Stimulated activated CD4-positive, alpha-beta T cell treated with anti-CD3 and anti-CD28 coated beads, Interleukin-1b, Interleukin-23, amount 100 ng/mL, for 4 hours (primary cell): ENCODE results near the gene BTBD6.

Experiments
- DNase-seq, 2 donors: peaks; one replicate each; pipeline ENCODE4 v3.0.0-alpha.2; 2020; ENCODE audit warnings: low read depth in 2 of 2

The BTBD6 gene

DNA sequence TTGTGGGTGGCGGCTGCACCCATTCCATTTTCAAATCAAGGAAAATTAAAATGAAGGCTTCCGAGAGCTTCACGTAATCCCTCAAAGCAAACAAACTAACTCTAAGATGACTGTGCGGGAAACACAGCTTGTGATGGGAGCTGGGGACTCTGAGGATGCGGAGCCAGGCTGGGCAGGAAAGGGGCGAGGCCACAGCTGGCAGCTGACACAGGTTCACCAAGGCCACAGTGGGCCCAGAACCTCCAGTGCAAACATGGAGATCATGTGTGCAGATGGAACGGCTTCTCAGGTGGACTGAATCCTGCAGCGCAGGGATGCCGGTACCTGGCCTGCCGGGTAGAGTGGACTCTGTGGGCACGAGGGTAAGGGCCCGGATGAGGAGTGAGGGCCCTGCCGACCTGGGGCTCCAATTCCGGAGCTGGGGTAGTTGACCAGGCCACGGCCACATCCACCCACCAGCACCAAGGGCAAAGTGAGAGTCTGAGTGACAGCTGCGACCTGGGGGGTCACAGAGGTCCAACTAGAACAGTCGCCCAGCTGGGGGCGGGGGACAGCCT, 19.2 kb upstream of the BTBD6 start:
- DNase-seq: no peak

DNA sequence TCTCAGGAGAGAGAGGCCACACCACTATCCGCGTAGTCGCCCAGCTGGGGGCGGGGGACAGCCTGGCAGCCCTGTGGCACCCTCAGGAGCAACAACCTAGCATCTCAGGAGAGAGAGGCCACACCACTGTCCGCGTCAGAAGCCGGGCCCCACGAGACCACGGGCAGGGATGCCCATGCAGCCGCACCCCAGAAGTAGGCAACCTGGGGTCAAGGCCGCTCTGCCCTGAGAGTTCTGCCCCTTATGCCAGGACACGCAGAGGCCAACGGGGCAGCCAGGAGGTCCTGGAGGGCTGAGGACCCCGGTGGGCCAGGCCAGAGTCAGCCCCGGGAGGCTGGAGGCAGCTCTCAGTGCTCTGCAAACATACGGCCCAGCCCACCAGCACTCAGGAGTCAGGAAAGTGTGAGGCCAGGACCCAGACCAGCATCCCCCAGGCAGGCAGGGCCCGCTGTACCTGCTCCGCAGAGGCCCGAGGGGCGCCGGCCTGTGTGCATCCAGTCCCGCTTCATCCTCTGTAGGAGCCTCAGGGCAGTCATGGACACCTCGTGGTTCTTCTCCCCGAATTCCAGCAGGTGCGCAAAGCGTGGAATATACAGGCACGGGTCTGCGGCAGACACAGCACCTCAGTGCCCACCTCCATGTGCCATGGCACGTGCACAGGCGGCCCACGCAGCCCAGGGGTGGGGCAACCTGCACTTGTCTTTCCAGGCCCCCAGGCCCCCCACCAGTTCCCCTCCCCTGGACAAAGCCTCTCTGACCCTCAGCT, 7.3 kb upstream of the BTBD6 start:
- no peak for DNase-seq

DNA sequence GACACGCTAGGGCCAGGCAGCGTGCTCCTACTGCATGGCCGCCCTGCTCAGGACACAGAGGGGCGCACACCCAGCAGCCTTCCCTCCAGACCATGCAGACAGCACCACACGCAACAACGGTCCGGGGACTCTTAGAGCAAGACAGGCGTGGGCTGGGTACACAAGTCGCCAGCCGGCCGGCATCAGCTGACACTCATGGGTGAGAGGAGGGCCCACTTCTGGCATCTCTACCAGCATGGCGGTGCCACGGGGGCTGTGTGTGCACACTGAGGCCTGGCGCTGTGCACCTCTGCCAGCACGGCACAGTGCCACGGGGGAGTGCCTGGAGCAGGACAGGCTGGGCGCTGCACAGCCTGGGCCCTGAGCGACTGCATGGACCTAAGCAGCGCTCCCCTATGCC, 6.7 kb upstream of the BTBD6 start:
- no peak for DNase-seq

DNA sequence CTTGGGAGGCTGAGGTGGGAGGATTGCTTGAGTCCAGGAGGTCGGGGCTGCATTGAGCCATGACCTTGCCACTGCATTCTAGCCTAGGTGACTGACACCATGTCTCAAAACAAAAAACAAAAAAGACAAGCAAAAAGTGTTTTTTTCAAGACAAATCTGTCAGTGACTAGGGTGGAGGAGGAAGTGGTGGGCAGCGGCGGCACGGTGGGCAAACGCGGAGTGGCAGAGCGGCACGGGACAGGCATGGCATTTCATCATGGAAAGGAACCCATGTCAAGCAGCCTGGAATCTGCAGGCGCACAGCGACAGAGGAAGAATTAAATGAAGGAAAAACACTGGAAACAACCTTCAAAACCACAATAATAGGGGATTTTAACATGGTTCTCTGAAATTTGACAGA, 4.0 kb upstream of the BTBD6 start:
- DNase-seq: no peak

DNA sequence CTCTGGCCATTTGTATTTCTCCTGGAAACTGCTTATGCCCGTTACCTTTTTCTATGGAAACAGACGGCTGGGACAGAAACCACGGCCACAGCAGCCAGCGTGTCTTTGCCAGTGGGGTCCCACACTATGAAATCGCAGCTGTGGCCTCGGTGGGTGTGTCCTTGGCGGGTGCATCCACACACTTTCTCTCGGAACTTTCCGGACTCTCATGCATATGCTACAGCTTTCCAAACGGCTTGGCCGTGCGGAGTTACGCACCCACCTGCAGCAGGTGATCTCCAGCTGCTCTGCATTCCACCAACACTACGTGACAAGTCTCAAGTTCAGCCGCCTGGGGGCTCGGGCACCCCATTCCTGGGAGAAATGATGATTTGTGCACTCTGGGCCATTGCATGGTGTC, 1.3 kb upstream of the BTBD6 start:
- DNase-seq: no peak

DNA sequence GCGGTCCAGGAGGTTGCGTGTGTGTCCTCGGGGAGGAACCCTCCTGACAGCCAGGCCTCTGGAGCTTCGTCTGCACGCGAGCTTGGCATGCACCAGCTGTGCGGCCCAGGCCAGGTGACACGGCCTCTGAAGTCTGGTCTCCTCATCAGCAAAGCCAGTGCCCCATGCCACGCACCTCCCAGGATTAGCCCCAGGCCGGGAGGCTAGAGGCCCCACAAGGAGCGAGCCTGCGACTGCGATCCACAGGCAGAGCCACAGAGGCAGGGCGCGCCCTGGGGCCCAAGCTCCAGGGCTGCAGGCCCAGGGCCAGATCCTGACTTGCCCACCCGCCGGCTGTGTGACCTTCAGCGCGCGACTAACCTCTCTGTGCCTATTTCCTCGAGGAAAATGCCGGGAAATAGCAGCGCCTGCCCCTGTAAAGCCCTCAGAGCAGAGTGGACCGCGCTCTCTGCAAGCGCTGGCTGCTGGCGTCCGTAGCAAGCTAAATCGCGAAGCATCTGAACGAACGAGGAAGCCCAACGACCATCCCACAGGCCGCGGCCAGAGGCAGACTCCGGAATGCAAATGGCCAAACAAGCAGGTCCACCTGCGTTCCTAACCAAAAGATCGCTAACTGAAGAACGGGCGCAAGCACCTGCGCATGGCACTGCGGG, 492 bp upstream of the BTBD6 start:
- no peak for DNase-seq

DNA sequence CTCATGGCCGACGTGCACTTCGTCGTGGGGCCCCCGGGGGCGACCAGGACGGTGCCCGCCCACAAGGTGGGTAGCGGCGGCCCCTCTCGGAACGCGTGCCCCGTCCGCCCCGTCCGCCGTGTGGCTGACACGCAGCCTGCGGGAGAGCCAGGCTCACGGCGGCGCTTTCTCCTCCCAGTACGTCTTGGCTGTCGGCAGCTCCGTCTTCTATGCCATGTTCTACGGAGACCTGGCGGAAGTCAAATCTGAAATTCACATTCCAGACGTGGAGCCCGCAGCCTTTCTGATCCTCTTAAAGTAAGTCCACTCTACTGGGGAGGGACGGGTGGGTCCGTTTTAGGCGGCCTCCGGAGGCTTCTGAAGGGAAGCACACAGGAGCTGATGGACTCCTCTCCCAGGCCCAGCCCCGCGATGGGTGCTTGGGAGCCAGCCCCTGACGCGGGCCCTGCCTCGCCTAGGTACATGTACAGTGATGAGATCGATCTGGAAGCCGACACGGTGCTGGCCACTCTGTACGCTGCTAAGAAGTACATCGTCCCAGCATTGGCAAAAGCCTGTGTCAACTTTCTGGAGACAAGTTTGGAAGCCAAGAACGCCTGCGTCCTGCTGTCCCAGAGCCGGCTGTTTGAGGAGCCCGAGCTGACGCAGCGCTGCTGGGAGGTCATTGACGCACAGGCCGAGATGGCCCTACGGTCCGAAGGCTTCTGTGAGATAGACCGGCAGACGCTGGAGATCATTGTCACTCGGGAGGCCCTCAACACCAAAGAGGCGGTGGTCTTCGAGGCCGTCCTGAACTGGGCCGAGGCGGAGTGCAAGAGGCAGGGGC, 1.1 kb downstream of the BTBD6 start:
- no peak for DNase-seq

DNA sequence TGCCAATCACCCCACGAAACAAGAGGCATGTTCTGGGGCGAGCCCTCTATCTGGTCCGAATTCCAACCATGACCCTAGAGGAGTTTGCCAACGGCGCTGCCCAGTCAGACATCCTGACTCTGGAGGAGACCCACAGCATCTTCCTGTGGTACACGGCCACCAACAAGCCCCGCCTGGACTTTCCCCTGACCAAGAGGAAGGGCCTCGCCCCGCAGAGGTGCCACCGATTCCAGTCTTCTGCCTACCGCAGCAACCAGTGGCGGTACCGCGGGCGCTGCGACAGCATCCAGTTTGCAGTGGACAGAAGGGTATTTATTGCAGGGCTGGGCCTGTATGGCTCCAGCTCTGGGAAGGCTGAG, 1.7 kb downstream of the BTBD6 start:
- DNase-seq: no peak

DNA sequence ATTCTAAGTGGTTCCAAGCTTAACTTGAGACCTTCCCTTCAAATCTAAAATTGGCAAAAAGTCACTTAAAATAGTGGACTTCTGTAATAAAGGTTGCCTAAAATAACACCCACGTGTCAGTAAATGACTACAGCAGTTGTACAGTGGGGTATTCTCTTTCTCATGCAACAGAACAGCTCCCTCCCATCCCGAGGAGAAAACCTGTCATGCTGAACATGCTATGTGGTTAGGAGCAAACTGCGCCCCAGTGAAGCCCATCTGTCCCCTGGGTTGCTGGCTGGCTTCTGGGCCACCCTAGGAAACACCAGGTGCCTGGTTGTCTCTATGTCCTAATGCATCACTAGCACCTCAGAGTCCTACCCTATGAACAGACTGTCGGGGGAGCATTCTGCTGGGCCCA, 2.7 kb downstream of the BTBD6 start:
- no peak for DNase-seq

DNA sequence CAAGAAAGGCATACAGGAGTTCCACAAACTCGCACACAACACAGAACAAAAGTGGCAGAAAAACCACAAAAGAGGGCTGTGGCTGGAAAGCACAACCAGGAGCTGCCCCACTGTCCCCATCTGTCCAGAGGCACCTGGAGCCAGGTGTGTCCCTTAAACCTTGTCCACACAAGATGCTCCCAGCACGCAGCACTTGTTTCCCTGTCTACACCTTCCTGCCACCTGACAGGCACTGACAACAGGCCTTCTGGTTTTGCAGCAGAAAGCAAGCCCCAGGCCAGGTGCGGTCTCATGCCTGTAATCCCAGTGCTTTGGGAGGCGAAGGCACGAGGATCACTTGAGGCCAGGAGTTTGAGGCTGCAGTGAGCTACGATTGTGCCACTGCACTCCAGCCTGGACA, 3.6 kb downstream of the BTBD6 start:
- DNase-seq: no peak

DNA sequence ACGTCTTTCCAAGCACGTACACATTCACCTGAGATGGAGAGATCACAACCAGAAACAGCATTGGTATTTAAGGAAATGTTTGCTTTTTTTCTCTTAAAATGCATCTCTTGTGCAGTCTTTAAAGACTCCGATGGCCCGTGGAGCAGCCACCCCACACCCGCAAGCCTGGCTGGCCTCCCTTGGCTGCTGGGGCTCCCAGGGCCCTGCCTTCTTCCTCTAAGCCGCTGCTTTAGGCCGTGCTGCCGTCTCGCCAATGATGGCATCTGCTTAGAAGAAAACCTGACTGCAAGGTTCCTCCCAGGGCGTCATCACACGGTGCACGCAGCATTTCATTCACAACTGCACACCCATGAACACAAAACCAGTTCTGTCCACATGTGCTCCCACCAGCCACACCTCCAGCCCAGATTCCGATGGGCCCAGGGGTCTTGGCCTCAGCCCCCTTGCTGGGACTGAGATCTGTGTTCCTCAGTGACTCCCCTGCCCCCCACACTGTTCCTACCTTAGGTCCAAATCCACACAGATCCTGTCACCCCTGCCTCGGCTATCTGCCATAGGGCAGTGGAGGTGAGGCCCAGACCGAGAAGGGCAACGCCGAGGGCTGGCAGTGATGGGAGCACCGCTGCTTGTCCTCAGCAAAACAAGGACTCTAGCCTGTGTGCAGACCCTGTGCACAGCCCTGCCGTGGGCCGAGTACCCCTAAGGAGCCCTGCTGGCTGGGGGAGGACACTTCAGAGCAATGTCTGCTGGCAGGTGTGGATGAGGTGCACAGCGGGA, 4.4 kb downstream of the BTBD6 start:
- no peak for DNase-seq

DNA sequence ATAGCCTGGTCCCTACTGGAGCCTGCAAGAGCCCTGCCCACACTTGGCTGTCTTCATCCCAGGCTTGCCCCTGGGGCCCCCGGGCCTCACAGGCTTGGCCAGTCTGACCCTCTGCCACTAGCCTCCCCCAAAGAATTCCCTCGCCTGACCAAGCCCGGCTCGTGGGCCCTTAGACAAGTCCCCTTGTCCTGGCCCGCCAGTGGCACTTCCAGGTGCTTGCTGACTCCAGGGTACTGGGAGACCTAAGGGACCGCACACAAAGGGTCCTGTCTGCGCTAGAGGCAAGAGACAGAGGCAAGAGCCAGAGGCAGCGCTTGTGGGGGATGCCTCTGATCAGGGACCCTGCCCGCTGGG, 5.0 kb downstream of the BTBD6 start:
- no peak for DNase-seq

DNA sequence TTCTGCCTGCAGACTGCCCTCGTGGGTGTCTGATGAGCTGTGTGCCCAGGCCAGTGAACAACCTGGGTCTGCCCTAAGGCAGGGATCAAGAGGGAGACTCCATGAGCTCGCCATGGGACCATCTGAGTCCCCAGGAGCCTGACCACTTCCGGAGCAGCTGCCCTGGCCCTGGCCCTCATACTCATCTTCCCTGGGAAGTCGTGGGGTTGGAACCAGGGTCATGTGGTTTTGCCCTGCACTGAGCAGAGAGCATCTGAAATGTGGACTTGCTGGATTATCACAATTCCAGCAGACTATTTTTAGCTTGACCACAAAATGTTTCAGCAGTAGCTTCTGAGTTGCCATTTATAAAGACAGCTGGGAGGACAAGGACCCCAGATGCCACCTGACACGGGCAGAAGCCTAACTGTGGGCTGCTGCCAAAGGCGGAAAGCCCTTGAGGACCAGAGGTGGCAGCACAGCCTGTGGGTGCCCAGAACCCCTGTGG, 6.7 kb downstream of the BTBD6 start:
- no peak for DNase-seq

DNA sequence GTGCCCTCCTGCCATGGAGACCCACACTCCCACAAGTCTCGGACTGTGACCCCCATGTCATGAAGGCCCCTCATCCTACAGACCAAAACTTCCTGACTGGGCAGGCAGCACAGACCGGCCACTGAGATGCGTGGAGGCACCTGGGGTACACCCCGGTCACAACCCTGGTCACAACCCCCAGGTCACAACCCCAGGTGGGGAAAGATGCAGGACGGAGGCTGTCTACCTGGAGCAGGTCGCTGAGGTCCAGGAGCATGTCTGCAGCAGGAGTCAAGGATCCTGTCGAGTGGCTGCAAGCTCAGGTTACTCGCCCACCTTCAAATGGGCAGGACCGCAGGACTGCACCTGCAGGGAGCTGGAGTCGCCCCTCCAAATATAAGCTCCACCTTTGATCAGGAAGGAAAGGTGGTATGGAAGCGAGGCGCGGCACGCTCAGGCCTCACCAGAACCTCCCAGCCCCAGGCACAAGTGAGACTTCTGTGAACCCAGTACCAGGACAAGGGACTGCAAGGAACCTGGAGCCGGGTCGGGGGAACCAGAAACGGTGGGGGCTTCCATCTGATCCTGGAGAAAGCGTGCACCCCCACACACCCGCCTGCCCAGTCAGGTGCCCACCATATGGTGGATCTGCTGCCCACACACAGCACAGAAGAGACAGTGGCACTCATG, 8.1 kb downstream of the BTBD6 start:
- no peak for DNase-seq

DNA sequence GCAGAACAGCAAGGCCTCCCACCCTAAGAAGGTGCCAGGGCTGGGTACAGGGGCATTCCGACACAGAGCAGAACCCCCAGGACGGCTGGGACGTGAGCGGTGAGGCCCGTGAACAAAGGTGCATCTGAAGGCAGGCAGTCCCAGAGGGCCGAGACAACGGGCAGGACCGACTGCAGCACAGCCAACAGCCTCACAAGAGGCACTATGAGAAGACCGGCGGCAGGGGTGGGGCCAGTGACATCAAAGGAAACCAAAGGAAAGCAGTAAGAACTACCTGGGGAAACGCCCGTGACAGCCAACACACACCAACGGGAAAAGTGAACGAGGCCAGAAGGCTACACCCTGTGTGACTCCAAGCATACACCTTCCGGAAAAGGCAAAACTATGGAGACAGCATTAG, 9.1 kb downstream of the BTBD6 start:
- DNase-seq: no peak

DNA sequence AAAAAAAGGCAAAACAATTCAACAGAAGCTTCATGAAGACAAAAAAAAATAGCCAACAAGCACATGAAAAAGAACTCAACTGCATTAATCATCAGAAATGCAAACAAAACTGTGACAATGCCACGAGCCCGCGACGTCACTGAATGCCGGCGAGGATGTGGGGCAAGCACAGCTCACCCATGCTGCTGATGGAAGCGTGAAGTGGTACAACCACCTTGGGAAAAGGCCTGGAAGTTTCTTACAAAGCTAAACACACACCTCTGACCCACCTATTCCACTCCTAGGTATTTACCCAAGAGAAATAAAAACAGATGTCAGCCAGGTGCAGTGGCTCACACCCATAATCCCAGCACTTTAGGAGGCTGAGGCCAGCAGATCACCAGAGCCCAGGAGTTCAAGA, 10.5 kb downstream of the BTBD6 start:
- DNase-seq: no peak

DNA sequence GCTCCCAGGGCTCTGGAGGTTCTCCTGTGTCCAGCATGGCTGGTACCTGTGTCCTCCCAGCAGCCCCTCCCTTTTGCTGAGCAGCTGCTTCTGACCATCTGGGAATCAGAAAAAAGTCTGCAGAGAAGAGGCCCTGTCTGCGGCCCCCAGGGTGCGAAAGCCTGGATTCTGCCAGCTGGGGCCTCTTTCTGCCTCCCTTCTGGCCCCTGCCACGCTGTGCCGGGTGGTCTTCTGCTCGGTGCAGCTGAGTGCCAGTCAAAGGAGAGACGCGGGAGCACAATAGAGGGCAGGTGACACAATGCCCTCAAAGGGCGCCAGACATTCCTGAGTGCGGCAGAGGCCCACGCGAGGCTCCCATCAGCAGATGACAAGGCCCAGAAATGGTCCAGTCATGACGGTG, 12.6 kb downstream of the BTBD6 start:
- DNase-seq: no peak

DNA sequence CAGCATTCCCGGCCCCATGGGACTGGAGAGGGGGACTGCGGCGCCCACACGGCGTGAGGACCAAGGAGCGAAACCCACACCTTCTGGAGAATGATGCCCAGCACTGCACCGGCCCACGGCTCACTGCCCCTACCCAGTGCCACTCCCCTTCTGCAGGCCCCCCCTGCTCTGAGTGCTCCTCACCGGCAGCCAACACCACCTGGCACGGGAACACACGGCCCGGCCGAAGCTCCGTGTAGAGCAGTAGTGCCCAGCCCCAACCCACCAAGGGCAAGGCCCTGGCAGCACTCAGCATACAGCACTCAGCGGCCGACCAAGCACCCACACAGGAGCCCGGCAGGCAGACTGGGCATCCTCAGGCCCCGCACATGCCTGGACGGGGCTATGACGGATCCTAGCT, 13.4 kb downstream of the BTBD6 start:
- no peak for DNase-seq

DNA sequence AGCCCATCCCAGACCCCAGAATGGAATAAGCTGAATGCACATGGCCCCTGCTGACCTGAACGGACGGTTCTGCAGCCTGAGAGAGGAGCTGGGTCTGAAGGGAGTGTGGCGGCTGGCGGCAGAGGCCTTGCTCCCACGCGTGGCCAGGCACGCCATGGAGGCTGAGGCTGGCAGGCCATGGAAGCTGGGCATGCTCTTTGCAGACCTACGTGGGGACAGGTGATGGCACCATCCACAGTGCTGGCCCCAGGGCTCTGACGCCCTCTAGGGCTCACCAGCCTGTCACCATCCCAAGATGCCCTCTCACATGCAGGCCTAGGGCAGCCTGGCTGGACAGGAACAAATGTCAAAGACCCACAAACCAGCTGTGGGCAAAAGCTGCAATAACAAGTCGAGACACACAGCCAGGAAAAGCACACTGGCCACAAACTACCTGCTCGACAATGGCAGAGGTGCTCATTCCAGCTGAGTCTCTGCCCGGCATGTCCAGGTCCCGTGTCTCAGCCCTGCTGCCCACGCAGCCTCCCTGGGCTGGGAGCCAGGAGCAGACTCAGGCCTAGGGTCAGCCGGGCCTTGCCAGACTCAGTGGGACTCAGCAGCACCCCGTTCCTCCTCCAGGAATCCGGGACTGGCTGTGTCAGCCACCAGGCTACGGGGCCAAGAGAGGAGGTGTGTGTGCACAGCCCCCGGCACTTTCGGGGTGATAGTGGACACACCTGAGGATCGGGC, 19.7 kb downstream of the BTBD6 start:
- no peak for DNase-seq

DNA sequence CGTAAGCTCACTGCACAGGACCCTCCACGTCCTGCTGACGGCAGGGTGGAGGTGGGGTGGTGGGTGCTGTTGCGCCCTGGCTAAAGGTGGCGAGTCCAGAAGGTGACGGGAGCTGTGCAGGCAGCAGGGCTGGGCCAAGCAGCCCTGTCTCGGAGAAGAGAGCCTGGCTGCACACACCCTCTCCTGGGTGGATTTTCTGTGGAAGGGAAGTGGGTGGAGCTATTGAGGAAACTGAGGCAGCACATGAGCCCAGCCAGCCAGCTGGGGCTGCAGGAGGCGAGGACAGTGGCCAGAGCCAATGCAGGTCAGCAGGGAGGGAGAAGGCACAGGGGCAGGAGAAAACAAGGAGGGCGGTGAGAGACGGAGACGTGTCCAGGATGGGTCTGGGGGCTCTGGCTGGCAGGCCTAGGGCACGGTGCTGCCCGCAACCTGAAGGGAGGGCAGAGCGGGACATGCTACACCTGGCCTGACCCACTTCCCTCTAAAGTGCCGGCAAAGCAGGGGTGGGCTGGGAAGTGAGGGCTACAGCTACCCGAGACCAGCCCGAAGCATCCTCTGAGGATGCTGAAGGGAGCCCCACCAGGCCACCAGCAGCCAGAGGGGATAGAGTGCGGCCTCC, 20.5 kb downstream of the BTBD6 start:
- DNase-seq: no peak
